K562 treated with DMSO at 1 percent for 24 hours (cell line): Measurements from ENCODE around the gene CNKSR3. TPM values are rescaled to one million over a fixed set of nuclear protein-coding genes. Genes with fewer than 3 reads are reported as not detected.

Experiments used
- total RNA-seq: library from RNA; unstranded; fragments of 300-600 nt; gene quantifications from 2 replicates; pipeline ENCODE4 v1.2.3, GENCODE V29; 2022; ENCODE audit warnings: low read depth; ENCODE audit not compliant: insufficient read depth

Gene CNKSR3
- 2.9 and 3.4 TPM in 2 replicates for total RNA-seq

GRCh38 chr6:154510144-154510905 is at the start of gene CNKSR3:
Gene CNKSR3 (minus strand): TSS chr6:154510685. CDS start chr6:154510114, 571 bp downstream.

GRCh38 chr6:154356690-154357089 is 153.8 kb downstream of the CNKSR3 start, which contains the start of gene IPCEF1:
Gene IPCEF1 (minus strand): TSS chr6:154356803. CDS start chr6:154265947, 90,856 bp downstream.

Other genes starting within 250 kb of the CNKSR3 start
- gene IPCEF1, start 153.9 kb downstream of the CNKSR3 start, total RNA-seq = not detected in 2 replicates
- gene SCAF8, start 222.7 kb upstream of the CNKSR3 start, total RNA-seq = 15.6 and 17.9 TPM in 2 replicates